Progenitor cell of endocrine pancreas (in vitro differentiated cells): ENCODE measurements around the gene AGMO. TPM values are rescaled to one million over a fixed set of nuclear protein-coding genes. Genes with fewer than 3 reads are reported as not detected.
"Not testable (repeated sequence)": the region's sequence is repeated elsewhere in the genome, so short reads cannot be mapped to it uniquely, and the experiment has no call there.

ENCODE experiments used
- DNase-seq: peaks from one replicate; pipeline ENCODE4 v3.0.0; 2021; ENCODE audit warnings: low spot score; ENCODE audit not compliant: unreplicated experiment
- H3K27ac Mint-ChIP-seq: 2 replicates; pipeline ENCODE4 v1.8.0; 2021; ENCODE audit warnings: mild to moderate bottlenecking, moderate library complexity, mixed read lengths
- H3K27me3 Mint-ChIP-seq: 2 replicates; pipeline ENCODE4 v1.8.0; 2021; ENCODE audit warnings: mixed read lengths
- H3K36me3 Mint-ChIP-seq: 2 replicates; pipeline ENCODE4 v1.8.0; 2022; ENCODE audit warnings: mixed read lengths; ENCODE audit not compliant: insufficient read depth
- H3K4me1 Mint-ChIP-seq: 2 replicates; pipeline ENCODE4 v1.8.0; 2021; ENCODE audit warnings: low read depth, mixed read lengths
- H3K4me3 Mint-ChIP-seq: 2 replicates; pipeline ENCODE4 v1.8.0; 2021; ENCODE audit warnings: low read depth, mild to moderate bottlenecking, moderate library complexity, mixed read lengths
- H3K9me3 Mint-ChIP-seq: 2 replicates; pipeline ENCODE4 v1.8.0; 2021; ENCODE audit warnings: low read depth, mixed read lengths
- total RNA-seq: library from RNA; stranded (reverse); gene quantifications from 2 replicates; pipeline ENCODE4 v1.2.1, GENCODE V29; 2021
- TF ChIP-seq, protein P1 (sequence below): fragments of 200-600 bp; sonication (generic); IDR thresholded peaks from one replicate; pipeline ENCODE4 v1.5.0; 2021; ENCODE audit warnings: antibody characterized with exemption, mild to moderate bottlenecking; ENCODE audit not compliant: unreplicated experiment

Gene AGMO
- total RNA-seq, 1 donor from 2014 or later, result 0.19 TPM

DNA sequence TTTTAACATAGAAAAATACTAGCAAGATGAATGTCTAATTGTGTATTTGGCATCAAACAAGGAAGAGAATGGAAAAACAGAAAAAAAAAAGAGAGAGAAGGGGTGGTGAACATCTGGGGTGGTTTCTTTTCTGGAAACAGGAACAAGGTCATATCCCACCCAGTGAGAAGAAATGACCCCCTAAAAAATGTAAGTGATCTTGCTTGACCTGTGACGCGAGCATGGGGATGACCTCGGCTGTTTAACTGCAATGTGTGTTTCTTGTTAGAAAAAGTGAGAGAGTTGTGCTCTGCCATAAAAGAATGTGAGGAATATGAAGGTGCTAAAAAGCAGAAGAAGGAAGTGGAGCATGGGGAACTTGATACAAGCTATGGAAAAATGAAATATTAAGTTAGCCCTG, 258.5 kb downstream of the AGMO start:
- TF ChIP-seq, protein P1, sequence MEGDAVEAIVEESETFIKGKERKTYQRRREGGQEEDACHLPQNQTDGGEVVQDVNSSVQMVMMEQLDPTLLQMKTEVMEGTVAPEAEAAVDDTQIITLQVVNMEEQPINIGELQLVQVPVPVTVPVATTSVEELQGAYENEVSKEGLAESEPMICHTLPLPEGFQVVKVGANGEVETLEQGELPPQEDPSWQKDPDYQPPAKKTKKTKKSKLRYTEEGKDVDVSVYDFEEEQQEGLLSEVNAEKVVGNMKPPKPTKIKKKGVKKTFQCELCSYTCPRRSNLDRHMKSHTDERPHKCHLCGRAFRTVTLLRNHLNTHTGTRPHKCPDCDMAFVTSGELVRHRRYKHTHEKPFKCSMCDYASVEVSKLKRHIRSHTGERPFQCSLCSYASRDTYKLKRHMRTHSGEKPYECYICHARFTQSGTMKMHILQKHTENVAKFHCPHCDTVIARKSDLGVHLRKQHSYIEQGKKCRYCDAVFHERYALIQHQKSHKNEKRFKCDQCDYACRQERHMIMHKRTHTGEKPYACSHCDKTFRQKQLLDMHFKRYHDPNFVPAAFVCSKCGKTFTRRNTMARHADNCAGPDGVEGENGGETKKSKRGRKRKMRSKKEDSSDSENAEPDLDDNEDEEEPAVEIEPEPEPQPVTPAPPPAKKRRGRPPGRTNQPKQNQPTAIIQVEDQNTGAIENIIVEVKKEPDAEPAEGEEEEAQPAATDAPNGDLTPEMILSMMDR, result no peak
- H3K4me1 Mint-ChIP-seq, result no peaks in the 10 kb centered on the region
- no peak overlapping the region for H3K4me3 Mint-ChIP-seq
- H3K36me3 Mint-ChIP-seq, result no peaks in the 10 kb centered on the region
- DNase-seq, result no peak
- no peak overlapping the region for H3K27ac Mint-ChIP-seq
- H3K9me3 Mint-ChIP-seq, result no peaks in the 10 kb centered on the region
- H3K27me3 Mint-ChIP-seq, result no peaks in the 10 kb centered on the region

DNA sequence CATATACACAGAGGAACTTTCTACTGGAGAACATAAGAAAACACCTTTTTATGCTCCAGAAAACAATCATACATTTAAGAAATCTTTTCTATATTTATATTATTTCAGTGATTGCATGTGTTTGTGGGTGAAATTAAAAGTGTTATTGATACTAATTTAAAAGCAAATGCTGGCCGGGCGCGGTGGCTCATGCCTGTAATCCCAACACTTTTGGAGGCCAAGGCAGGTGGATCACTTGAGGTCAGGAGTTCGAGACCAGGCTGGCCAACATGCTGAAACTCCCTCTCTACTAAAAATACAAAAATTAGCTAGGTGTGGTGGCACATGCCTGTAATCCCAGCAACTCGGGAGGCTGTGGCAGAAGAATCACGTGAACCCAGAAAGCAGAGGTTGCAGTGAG, 260.8 kb downstream of the AGMO start:
- not testable (repeated sequence) for H3K4me3 Mint-ChIP-seq, H3K27ac Mint-ChIP-seq, H3K36me3 Mint-ChIP-seq, H3K4me1 Mint-ChIP-seq, H3K27me3 Mint-ChIP-seq, DNase-seq, H3K9me3 Mint-ChIP-seq

DNA sequence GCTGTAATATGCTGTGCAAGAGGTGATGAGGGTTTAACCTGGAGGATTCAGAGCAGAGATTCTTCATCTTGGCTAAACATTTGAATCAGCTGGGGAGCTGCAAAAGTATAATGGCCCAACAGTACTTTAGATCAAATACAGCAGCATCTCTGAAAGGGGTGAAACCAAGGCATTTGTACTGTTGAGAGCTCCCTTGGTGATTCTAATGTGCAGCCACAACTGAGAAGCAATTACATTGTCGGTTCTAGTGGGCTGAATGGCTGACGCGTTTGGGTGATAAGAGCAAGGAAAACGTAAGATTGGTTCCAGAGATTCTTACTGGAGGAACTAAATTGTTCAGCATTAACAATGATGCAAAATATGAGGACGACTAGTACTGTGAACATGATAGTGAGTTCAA, 269.7 kb downstream of the AGMO start:
- TF ChIP-seq, protein P1, result no peak
- DNase-seq, result no peak

DNA sequence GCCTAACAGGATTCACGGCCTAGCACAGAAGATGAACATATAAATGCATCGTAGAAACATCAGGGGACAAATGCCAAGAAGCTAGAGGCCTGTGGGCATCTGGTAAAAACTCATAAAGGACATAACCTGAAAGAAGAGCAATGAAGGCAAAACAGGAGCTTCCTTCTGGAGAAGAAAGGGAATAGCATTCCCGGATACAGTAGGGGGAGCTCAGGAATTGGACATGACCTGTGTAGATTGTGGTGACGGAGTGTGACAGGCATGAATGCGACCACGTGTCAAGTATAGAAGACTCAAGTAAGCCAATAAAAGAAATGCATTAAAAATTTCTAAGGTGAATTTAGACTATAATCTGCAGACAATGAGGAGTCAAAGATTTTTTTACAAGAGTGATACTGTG, 270.1 kb downstream of the AGMO start:
- Mint-ChIP-seq H3K4me1 (no peaks in the 10 kb centered on the region), H3K27ac (no peak overlapping the region), H3K4me3 (no peak overlapping the region), H3K27me3 (no peaks in the 10 kb centered on the region), H3K9me3 (peaks cover 2% of the 10 kb centered on the region), H3K36me3 (no peaks in the 10 kb centered on the region)
- TF ChIP-seq, protein P1, result no peak
- DNase-seq, result no peak

More for the DNA sequence above, 269.7 kb downstream of the AGMO start:
- Mint-ChIP-seq H3K27ac (no peak overlapping the region), H3K36me3 (no peaks in the 10 kb centered on the region), H3K4me1 (peaks cover 4% of the 10 kb centered on the region), H3K27me3 (no peaks in the 10 kb centered on the region), H3K4me3 (no peak overlapping the region), H3K9me3 (no peaks in the 10 kb centered on the region)

DNA sequence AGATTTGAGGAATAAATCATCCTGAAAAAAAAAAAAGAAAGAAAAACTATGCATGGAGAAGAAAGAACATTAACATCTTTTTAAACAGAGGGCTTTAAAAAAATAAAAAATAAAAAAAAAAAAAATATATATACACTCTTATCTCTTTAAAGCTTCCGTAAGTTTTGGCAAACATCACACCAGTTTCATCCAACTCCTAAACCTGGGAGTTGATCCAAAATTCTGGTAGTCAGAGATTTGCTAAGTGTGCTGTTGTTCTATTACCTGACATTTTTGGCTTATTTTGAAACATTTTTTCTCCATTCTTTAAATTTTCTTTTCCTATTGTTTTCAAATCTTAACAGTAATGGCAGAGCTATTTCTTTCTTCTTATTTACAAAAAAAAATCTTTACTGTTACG, 273.1 kb downstream of the AGMO start:
- H3K4me3 Mint-ChIP-seq, result no peak overlapping the region
- no peaks in the 10 kb centered on the region for H3K4me1 Mint-ChIP-seq
- DNase-seq, result no peak
- no peak overlapping the region for H3K27ac Mint-ChIP-seq
- H3K27me3 Mint-ChIP-seq, result no peaks in the 10 kb centered on the region
- H3K36me3 Mint-ChIP-seq, result no peaks in the 10 kb centered on the region
- TF ChIP-seq, protein P1, result no peak
- H3K9me3 Mint-ChIP-seq, result peaks cover 21% of the 10 kb centered on the region

DNA sequence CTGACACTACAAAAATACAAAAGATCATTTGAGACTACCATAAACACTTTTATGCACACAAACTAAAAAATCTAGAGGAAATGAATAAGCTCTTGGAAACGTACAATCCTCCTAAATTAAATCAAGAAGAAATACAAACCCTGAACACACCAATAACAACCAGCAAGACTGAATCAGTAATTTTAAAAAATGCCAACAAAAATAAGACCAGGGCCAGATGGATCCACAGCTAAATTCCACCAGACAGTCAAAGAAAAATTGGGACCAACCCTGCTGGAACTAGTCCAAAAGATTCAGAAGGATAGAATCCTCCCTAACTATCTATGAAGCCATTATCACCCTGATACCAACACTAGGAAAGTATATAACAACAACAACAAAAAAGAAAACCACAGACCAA, 277.4 kb downstream of the AGMO start:
- Mint-ChIP-seq H3K9me3 (peaks cover 38% of the 10 kb centered on the region), H3K4me1 (no peaks in the 10 kb centered on the region), H3K4me3 (no peak overlapping the region), H3K27ac (no peak overlapping the region), H3K36me3 (no peaks in the 10 kb centered on the region), H3K27me3 (no peaks in the 10 kb centered on the region)
- TF ChIP-seq, protein P1, result no peak
- no peak for DNase-seq
